Activated T-helper 1 cell treated with Interleukin-2 at 50 U/mL for 16 hours (primary cell): ENCODE data around the gene OLFML2B.
"Not testable (repeated sequence)": the region's sequence is repeated elsewhere in the genome, so short reads cannot be mapped to it uniquely, and the experiment has no call there.

Experiments
- DNase-seq: peaks from one replicate; pipeline ENCODE4 v3.0.0-alpha.2; 2020; ENCODE audit warnings: low read depth

OLFML2B gene

DNA sequence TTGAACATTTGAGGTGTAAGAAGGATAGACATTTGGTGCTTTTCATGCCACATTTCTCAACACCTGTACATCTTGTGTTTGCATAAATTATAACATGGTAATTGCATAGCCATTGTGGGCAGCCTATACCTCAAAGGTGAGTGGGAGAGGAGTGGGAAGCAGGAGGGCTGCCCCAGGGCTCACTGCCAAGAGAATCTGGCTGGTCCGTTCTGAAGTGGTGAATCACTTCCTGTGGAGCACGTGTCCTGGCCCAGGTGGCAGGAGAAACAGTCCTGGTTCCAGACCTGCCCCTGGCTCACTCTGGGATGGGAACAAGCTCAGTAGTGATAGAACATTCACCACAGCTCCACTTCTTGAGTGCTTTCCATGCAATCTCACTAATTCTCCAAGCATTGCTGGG lies 11.6 kb upstream of the OLFML2B start:
- no peak for DNase-seq

DNA sequence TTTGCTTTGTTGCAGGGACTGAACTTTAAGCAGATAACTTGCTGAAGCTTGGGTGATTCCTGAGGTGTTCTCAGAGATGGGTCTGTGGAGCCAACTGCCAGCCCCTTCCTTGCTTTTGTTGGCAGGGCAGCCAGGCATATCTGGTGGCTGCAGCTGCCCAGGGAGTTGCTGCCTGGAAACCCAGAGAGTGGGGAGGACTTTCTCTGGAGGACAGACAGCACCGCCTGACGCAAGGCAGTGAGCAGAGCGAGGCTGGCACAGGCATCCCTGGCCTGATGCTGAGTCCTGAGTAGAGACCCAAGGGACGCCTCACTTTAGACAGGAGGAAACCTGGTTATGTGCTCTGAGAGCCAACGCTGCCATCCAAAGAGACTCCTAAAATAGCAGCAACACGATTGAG lies 9.8 kb upstream of the OLFML2B start:
- no peak for DNase-seq

DNA sequence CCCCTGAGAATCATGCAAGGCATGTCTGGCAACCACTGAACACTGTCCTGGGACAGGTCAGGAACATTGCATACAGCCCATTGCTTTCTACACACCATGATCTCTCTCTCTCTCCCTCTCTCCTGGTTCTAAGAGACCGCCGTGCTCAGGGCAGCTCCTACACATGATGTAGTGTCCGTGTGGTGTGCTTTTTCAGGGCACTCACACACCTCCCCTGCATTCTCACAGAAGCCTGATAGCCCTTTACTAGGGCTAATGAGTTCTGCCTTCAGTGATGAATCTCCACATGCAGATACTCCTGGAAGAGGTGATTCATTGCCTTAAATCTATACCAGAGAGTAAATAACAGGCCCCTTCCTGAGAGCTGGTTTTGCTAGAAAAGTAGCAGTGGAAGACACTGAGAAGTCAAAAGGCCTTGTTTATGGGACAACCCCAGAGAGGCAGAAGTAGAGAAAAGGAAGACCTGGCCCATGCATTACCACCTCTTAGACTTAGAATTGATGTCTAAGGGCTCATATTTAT lies 7.2 kb upstream of the OLFML2B start:
- no peak for DNase-seq

DNA sequence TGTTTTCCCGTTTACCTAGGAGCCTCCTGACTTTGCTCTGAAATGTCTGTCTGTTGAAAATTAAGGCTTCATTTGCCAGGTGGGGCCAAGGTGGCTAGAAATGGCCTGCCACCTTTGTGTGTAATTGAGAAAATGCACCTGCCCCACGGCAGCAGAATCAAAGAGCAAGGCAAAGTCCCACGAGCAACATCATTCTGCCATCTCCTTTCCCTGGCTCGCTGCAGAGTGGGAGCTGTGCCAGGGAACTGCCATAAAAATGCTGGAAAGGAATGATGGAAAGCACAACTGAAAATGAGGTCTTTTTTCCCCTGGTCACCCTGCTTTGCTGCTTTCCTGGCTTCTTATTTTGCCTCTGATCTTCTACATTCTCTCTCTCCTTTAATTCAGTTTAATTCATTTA lies 5.5 kb upstream of the OLFML2B start:
- no peak for DNase-seq

DNA sequence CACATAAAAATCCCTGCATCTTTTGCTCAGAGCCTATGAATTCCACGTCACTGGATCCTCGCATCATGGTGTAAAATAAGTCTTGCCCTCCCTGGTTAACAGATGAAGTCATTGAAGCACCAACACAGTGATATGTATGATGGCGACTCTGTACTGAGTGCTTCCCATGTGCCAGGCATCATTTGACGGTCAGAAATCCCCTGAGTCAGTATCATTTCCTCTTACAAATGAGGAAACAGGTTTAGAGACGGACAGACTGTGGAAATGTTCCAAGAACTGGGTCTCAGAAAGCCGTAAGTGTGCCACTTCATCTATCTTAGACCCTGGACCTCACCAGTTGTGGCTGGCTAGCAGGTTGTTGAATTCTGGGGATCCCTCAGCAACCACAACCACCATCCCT lies 5.1 kb upstream of the OLFML2B start:
- DNase-seq = no peak

DNA sequence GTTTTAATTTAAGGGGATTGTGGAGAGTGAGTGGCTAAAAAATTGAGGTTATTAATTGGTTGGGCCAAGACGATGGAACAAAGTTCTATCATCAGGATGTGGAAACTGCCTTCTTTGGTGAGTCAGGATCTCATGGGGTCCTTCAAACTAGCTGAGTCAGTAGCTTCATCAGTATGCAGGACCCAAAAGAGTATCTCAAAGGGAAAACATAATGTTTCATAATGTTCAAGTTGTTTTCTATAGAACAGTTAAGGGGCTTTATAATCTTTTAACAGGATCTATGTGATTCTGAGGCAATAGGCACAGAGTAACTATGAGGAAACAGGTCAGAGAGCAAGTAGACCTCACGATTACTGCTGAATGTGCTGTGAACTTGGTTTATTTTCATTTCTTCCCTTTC lies 3.2 kb upstream of the OLFML2B start:
- no peak for DNase-seq

DNA sequence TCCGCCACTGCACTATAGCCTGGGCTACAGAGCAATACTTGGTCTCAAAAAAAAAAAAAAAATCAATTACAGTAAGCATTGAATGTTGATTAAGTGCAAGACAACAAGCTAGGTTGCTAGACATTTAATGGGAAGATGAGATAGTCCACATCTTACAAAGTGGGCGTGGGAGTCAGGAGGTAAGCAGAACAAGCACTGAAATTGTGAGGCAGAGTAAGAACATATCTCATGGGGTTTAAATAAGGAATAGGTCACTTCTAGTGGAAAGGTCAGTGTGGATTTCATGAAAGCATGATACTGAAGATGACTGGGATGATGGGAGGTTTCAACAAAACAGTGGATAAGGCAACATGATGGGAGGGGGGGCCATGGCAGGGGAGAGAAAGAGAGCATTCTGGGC lies 1.9 kb upstream of the OLFML2B start:
- DNase-seq = no peak

DNA sequence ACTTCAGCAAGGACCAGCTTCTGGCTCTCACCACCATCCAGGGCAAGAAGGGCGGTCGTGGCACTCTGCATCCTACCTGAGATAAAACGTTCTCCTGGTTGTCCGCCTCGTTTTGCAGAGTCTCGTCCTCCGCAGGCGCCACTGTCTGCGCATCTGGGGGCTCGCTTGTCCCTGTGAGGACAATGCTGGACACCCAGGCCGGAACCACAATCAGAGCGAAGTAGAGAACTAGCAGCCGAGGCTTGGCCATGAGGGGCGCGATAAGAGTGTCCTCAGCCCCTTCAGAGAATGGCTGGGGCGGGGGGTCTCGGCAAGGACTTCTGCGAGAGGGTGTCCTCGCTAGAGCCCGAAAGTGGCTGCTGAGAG lies 505 bp downstream of the OLFML2B start:
- DNase-seq = no peak

DNA sequence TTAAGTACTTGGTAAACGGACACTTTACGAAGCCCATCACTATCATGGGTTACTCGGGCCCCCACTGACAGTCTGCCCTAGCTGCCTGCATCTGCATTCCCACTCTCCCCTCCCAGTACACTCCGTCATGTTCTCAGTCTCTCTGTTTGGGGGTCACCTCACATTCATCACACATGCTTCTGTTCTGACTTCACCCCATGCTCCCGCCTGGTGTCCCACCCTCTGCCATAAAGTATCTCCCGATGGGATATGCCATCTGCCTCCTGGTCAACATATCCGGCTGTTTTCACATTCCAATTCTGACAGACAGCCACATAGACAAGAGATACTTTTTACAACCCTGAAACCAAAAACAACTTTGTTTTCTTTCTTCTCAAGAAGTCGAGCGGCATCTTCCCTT lies 1.0 kb downstream of the OLFML2B start:
- no peak for DNase-seq

DNA sequence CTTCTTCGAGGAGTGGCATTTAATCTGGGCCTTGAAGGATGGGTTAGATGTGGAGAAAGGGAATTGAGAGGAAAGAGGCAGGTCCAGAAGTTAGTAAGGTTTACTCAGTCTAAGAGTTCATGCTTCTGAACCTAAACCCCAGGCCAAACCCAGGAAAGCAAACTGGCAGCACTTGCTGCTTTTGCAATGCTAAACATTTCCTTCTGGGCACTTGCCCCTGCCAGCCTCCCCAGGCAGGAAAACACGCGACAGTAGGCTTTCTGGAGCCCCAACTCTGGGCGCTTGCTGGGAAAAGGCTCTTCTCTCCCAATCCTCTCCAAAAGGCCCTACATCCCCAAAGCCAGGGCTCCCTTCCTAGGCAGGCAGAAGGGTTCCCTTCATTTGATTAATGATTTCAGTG lies 2.5 kb downstream of the OLFML2B start:
- no peak for DNase-seq

DNA sequence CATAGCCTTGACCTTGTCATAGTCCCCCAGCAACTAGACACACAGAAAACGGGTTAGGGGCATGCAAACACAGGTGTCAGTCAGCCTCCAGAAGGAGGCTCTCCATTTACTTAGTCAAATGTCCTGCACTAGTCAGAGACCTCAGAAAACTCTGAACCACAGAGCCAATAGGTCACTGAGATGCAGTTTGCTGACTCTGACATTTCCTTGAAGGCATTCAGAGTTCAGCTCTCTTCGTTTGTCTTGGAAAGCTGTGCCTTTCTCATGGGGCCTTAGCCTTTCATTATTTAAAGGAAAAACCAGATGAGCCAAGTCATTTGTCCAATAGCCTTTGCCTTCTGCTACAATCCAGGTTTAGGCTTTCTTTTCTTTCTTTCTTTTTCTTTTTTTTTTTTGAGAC lies 3.5 kb downstream of the OLFML2B start:
- DNase-seq = no peak

DNA sequence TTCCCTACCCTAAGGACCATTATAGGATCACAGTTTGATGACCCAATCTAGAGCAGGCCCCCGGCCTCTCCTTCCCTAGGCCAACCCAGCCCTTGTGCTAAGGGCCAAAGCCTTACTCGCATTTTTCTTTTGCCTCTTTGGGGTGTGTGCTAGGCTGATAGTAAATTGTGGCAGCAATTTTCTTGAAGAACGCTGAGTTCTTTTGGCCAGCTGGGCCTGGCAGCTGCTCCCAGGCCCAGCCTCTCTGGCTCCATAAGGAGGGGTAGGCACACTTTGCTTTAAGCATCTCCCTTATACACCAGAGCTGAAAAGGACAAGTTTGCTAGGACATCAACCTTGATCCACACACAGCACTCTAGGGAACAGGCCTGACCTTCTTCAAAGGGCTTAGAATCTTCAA lies 4.2 kb downstream of the OLFML2B start:
- DNase-seq = no peak

DNA sequence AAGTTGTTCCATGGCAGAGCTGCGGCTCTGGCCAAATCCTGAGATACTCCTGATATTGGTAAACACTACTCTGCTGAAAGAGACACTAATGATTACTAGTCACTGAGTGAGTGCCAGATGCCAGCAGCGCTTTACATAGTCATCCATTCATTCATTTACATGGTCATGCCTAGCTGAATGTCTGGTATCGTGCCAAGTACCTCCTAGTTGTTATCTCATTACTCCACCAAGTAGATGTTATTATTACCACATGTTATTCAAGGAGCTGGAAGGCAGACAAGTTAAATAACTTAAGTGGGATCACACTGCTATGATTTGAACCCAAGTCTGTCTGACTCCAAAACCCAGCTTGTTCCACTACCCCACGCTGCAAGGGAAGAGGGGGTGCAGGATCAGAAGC lies 4.7 kb downstream of the OLFML2B start:
- no peak for DNase-seq

DNA sequence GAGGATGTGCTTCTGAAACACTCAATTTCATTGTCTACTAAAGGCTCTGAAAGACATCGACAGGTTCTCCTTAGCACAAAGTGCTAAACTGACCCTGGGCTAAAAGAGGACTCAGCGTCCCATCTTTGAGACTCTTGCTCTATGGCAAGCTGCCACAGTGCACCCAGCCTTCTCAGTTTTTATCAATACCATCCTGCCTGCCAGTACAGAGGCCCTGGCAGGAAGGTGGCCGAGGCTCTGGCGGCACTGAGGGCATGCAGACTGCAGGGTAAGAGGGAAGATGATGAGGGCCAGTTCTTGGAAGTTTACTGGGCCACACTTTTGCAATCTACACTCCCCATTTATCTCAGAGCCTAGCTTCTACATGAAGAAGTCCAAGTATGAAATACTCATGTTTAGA lies 5.3 kb downstream of the OLFML2B start:
- DNase-seq = no peak

DNA sequence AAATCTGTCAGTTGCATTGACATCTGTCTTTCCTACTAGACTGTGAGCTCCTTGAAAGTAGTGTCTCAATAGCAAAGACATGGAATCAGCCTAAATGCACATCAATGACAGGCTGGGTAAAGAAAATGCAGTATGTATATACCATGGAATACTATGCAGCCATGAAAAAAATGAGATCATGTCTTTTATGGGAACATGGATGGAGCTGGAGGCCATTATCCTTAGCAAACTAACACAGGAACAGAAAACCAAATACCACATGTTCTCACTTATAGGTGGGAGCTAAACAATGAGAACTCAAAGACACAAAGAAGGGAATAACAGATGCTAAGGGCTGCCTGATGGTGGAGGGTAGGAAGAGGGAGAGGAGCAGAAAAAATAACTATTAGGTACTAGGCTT lies 5.9 kb downstream of the OLFML2B start:
- DNase-seq = not testable (repeated sequence)

DNA sequence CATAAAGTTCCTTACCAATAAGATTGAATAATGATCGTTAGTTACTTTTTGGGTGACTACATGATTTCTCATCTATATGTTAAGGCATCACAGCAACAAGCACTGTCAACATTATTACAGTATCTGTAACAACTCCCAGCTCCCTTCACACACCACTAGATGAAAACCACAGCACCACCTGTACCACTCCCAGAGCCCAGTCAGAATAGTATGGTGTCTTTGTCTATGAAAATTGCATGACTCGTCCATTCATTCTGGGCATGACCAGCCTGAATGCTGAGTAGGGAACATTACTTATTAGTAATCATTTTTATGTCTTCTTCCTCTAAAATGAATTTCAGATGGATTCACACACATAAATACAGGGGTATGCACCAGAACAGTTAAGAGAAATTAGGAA lies 7.0 kb downstream of the OLFML2B start:
- no peak for DNase-seq

DNA sequence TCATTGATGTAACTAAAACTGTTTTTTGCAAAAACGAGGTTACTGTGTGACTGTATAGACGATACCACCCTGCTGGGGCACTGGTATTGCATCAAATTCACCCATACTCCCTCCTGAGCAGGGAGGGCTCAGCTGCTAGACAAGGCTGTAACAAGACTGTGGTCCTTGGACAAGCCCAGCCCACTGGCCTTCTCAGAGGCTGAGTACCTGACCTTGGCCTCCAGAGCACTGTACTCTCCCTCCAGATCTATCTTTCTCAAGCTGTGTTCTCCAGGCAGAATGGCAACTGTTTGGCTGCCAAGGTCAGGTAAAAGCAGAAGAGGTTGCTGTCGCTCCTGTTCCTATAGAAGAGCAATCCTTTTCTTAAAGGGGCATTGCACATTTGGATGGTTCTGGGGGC lies 8.5 kb downstream of the OLFML2B start:
- no peak for DNase-seq

DNA sequence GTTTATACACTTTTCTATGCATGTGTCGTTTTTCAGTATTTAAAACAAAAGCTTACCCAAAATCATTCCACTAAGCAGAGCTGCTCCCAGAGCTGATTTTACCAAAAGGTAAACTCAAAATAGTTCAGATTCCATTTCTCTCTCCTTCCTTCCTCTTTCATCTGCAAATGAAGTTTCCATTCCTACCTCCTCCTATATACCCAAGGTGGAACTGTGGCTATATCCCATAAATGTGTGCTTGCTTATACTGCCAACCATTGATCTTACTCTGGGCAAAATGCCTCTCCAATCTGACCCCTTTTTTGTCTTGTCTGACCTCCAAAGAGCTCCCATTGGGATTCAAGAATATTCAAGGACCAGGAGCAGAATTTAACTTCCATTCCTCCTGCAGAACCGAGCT lies 9.5 kb downstream of the OLFML2B start:
- DNase-seq = no peak

DNA sequence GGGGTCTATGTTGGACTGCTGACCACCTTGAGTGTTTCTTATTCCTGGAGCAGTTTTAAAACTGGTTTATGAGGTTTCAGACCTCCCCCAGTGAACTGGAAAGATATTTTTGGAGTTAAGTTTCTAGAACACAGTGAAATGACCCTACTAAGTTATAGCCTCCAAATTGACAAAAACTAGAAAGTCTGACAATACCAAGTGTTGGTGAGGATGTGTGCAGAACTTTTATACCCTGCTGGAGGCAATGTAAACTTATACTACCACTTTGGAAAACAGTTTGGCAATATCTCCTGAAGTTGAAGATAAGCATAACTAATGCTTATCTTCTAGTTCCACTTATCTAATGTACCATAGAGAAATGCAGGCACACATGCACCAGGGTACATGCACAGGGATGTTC lies 10.4 kb downstream of the OLFML2B start:
- DNase-seq = no peak

DNA sequence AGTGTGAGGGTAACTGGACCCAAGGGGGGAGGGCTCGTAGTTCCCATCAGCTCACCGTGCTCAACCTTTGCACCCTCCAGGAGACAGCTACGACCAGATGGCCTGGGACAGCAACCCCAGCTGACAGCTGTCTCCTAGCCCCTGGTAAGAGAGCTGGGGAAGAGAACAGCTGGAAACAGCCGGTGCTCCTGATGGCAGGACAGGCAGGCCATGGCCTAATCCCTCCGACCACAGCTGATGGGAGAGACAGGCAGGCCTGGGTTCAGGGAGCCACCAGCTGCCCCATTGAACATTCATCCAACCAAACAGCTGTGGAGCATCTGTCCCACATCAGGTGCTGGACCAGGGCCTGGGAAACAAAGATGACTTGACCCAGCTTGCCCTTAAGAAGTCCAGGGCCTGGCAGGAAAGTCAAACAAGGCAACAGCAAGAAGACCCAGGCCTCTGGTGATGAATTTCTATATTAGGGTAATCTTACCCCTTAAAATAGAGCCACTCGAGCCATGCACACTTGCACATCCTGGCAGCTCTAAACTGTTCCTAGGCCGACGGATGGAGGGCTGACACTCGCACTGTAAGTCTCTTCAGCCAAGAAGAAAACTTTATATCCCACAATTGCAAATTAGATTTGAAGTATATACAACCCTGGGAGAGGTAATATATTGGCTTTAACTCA lies 12.2 kb downstream of the OLFML2B start:
- no peak for DNase-seq

DNA sequence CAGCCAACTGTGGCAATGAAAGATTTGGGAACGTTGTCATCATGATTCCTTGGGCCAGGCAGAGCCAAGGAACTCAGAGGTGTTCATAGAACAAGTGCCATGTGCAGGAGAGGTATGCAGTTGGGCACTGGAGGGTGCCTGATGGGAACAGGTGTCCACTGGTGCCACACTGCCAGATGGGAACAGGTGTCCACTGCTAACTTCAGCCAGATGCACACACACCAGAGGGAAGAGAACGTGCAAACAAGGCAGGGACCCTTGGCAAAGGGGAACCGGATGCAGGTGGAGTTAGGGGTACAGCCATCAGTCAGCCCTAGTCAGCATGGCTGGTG lies 13.5 kb downstream of the OLFML2B start:
- DNase-seq = no peak

DNA sequence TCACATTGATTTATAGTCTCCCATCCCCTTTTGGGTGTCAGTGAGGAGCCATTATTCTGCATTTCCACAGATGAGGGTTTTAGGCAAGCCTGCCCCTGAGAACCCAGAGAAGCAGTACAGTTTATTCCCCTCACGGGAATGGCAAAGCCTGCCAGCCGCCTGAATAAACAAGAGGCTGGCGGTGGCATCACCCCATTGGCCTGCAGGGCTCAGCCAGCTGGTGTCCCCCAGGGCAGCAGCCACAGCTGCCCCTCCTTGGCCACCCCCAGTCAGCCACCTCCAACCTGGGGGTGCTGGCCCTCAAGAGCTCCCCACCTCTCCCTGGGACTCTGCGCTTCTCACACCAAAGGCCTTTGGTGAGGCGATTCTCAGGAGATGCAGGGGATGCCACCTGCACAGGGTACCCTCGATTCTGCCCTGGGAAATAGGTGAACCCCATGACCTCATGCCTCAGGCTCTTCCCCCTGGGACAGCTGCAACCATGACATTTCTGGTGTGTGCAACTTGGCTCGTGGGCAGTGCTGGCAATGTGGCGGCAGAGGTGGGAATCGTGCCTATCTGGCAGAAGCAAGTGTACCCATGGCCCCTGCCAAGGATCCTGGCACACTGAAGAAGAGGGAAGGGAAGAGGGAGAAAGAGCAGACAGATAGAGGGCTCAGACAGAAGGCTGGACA lies 14.0 kb downstream of the OLFML2B start:
- DNase-seq = no peak

DNA sequence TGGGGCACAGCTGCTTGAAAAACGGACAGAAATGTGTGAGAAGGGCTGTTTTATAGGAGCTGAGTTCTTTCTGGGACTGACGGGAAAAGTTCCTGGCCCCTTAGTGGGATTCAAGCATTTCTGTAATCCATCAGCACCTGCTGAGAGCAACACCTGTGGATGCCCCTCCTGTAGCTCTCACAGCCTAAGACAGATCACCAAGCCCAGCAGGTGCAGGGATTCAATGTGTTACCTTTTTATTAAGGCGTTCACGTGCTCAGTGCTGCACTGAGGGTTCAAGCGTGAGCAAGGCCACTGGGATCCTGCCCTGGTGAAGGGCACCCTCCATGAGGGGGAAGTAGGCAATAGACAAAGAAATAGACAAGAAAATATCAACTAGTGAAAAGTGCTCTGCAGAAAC lies 14.9 kb downstream of the OLFML2B start:
- no peak for DNase-seq

DNA sequence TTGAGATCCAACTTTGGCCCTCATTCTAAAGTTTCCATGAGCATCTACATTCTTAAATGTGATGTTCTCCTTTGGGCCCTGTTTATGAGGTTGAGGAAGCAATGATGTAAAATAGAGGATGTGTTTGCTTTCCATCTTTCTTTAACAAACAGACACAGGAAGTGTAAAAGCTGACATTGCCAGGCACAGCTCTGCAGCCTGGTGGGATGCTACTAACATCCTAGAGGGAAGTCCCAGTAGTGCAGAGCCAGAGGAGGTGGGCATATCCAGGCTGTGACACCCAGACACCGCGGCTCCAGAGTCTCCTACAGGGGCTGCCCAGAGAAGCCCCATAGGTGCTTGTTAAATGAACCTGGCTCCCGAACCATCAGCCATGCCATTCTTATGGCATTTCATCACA lies 16.2 kb downstream of the OLFML2B start:
- no peak for DNase-seq
